GM18526 (cell line): ENCODE results near the gene ZNF157.

ENCODE experiments used
- POLR2A ChIP-seq: IDR thresholded peaks from 3 replicates; pipeline ENCODE4 v1.6.1; 2011; ENCODE audit not compliant: insufficient read length; ENCODE audit errors: extremely low read depth

Gene ZNF157

GRCh38 chrX:47420962-47421361, 50.6 kb downstream of the ZNF157 start:
- no peak for TF ChIP-seq POLR2A

- TF ChIP-seq POLR2A: no peak
Observed at GRCh38 chrX:47422444-47422843, 52.1 kb downstream of the ZNF157 start.

- TF ChIP-seq POLR2A: no peak
Observed at GRCh38 chrX:47430925-47431324, 60.5 kb downstream of the ZNF157 start.

- no peak for TF ChIP-seq POLR2A
Observed at GRCh38 chrX:47446431-47446830, 76.1 kb downstream of the ZNF157 start.

- TF ChIP-seq POLR2A: no peak
Observed at GRCh38 chrX:47446971-47447370, 76.6 kb downstream of the ZNF157 start.

GRCh38 chrX:47447607-47448006, 77.2 kb downstream of the ZNF157 start:
- no peak for TF ChIP-seq POLR2A

- TF ChIP-seq POLR2A: no peak
Observed at GRCh38 chrX:47448165-47448806, 77.9 kb downstream of the ZNF157 start.

- TF ChIP-seq POLR2A: no peak
Observed at GRCh38 chrX:47452112-47452511, 81.7 kb downstream of the ZNF157 start.

GRCh38 chrX:47456080-47456479, 85.7 kb downstream of the ZNF157 start:
- TF ChIP-seq POLR2A: no peak

GRCh38 chrX:47458528-47458927, 88.2 kb downstream of the ZNF157 start:
- no peak for TF ChIP-seq POLR2A

- TF ChIP-seq POLR2A: no peak
Observed at GRCh38 chrX:47460561-47460960, 90.2 kb downstream of the ZNF157 start.
